G401 (cell line): ENCODE results near the gene ADAM19. TPM values are rescaled to one million over a fixed set of nuclear protein-coding genes. Genes with fewer than 3 reads are reported as not detected.
"Not testable (repeated sequence)": the region's sequence is repeated elsewhere in the genome, so short reads cannot be mapped to it uniquely, and the experiment has no call there.

Experiments used
- DNase-seq: peaks from one replicate; pipeline ENCODE4 v3.0.0-alpha.2; 2015; ENCODE audit warnings: low spot score
- in situ Hi-C: cut with HindIII; loops from 2 replicates; pipeline ENCODE4 v1.10.0; 2016; ENCODE audit warnings: low sequenced_read_pairs, mixed read lengths
- total RNA-seq: library from RNA; depleted of rRNA; stranded (reverse); fragments of >200 nt; shearing (Covaris generic); gene quantifications from 2 replicates; pipeline ENCODE4 v1.2.3, GENCODE V29; 2014

ADAM19 gene
- total RNA-seq, 1 experiment from 2014 or later: 0.17 TPM

DNA sequence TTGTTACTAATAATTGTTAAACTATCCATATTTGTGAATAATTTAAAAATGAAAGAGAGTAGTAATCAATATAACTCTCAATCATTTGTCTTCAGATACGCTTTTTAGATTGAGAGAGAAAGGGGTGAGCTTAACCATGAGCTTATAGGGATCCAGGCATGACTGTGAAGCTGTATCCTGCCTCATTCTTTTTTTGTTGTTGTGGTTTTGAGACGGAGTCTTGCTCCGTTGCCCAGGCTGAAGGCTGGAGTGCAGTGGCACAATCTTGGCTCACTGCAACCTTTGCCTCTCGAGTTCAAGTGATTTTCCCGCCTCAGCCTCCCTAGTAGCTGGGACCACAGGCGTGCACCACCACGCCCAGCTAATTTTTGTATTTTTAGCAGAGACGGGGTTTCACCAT lies 71.5 kb downstream of the ADAM19 start:
- in situ Hi-C loops: no loop called here
- no peak for DNase-seq

- no peak for DNase-seq
- in situ Hi-C loops: no loop called here
Observed at GRCh38 chr5:157502143-157502647, 73.4 kb downstream of the ADAM19 start.

GRCh38 chr5:157497875-157498611 lies 77.5 kb downstream of the ADAM19 start:
- DNase-seq: no peak
- in situ Hi-C loops: no loop called here

GRCh38 chr5:157496864-157497263 lies 78.7 kb downstream of the ADAM19 start:
- in situ Hi-C loops: no loop called here
- no peak for DNase-seq

DNA sequence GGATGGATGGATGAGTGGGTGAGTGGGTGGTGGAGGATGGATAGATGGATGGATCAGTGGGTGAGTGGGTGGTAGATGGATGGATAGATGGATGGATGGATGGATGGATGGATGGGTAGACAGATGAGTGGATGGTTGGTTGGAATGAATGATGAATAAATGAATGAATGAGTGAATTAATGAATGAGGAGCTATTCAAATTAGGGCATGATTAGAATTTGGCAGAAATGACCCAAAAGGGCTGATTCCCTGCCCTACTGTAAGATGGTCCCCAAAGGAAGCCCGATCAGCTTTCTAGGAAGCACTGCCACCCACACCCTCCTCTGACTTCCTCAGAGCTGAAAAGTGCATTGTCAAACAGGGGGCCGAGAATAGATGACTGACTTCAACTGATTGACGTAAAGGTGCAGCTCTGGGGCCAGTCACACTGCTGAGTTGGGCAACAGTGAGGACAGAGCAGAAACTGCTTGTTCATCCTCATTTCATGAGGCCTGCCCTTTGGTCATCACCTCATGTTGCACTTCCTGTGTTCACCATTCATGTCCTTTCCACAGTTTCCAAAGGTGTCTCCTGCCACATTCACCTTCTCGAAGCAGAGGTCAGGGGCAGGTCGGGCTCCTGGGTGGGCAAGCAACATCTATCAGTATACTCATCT lies 81.3 kb downstream of the ADAM19 start:
- in situ Hi-C loops: no loop called here
- DNase-seq: no peak

- in situ Hi-C loops: no loop called here
- no peak for DNase-seq
Observed at GRCh38 chr5:157492886-157493285, 82.7 kb downstream of the ADAM19 start.

- in situ Hi-C loops: no loop called here
- no peak for DNase-seq
Observed at GRCh38 chr5:157491471-157491995, 84.0 kb downstream of the ADAM19 start.

DNA sequence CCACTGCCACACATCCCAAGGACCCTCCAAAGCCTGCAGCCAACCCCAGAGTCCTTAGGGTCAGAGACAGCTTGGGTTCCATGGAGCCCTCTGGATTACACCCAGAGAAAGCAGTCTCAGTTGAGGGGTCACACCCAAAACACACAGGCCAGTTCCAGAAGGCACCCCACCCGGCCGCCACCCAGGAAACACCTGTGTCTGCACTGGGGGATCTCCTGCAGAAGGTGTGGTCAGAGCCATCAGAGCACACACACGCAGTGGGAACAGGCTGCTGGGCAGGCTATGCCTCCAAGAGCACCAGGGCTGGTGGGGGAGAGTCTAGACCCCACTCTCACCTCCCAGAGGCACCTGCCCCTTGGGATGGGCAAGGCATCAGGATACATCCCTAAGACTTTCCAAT lies 88.2 kb downstream of the ADAM19 start:
- no peak for DNase-seq
- in situ Hi-C loops: no loop called here

DNA sequence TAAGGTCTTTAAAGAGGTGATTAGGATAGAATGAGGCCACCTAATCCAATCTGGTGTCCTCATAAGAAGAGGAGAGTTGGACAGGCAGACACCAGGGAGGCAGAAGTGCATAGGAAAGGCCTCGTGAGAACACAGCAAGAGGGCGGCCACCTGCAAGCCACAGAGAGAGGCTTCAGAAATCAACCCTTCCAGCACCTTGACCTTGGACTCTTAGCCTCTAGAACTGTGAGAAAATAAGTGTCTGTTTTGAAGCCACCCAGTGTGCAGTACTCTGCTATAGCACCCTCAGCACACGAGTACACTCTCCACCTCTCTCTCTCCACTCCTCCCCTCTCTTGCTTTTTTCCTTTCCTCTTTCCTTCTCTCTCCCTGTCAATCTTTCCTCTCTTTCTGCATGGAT lies 88.7 kb downstream of the ADAM19 start:
- no peak for DNase-seq
- in situ Hi-C loops: no loop called here

- no peak for DNase-seq
- in situ Hi-C loops: no loop called here
Observed at GRCh38 chr5:157486221-157486681, 89.3 kb downstream of the ADAM19 start.

- DNase-seq: no peak
- in situ Hi-C loops: no loop called here
Observed at GRCh38 chr5:157485811-157486210, 89.8 kb downstream of the ADAM19 start.

- in situ Hi-C loops: no loop called here
- no peak for DNase-seq
Observed at GRCh38 chr5:157485340-157485739, 90.2 kb downstream of the ADAM19 start.

GRCh38 chr5:157484768-157485167 lies 90.8 kb downstream of the ADAM19 start:
- DNase-seq: no peak
- in situ Hi-C loops: no loop called here

- in situ Hi-C loops, DNase-seq: not testable (repeated sequence)
Observed at GRCh38 chr5:157482702-157483101, 92.9 kb downstream of the ADAM19 start.

DNA sequence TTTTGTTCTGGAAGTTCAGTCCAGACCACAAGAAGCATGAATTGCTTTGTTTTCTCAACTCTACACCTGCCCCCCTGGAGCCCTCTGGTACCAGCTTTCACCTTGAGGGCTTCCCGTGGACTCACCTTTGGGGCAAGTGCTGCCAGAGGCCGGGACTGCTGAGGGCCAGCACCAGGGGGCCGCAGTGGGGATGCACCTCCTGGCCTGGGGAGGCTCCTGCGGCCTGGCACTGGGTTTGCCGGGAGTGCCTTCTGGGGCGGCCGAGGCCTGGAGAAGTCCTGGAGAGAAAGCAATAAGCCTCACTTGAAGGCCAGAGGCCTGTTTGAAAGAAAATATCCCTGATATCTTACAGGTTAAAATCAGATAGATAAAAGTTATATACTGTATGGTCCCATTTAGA lies 93.9 kb downstream of the ADAM19 start:
- no peak for DNase-seq
- in situ Hi-C loops: no loop called here

GRCh38 chr5:157481265-157481664 lies 94.3 kb downstream of the ADAM19 start:
- in situ Hi-C loops: no loop called here
- no peak for DNase-seq

DNA sequence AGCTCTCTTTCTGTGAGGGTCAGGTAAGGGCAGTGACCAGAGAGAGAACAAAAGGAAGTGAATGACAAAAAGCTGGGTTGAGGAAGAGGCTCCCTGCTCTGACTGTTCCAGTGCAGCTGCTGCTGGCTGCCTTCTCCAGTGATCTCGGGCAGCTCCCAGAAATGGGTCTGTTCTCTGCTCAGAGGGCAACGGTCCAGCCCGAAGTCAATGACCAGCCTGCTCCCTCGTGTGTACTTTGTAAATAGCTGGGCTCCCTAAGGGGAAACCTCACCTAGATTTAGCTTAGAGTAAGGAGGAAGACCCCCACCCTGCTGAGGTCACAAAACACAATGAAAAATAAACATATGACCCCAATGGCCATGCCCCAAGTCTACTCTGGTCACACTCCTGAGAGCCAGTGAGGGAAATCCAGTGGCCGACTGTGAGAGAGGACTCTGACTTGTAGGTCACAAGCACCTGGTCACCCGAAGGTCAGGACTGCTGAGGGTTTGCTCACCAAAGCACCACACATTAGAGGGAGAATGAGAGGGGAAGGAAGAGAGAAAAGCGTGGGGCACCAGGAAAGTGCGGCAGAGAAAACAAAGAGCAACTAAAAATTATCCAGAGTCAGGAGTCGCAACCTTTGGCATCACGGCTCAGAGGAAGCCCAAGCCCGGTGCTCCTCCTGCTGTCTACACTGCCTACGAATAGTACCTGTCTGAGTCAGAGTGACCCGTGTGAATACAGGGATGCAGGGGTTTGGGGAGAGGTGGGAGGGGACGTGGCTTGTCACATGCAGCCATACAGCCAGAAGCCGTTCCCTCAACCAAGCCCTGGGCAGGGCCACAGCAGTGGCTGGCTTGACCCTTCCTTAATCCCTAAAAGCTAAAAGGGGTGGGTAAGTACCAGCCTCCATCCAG lies 95.7 kb downstream of the ADAM19 start:
- no peak for DNase-seq
- in situ Hi-C loops: no loop called here

GRCh38 chr5:157479166-157479565 lies 96.4 kb downstream of the ADAM19 start:
- in situ Hi-C loops: no loop called here
- no peak for DNase-seq

GRCh38 chr5:157478726-157479125 lies 96.8 kb downstream of the ADAM19 start:
- in situ Hi-C loops: no loop called here
- no peak for DNase-seq
